GM12878 (cell line): ENCODE results near the gene FRAS1. TPM values are rescaled to one million over a fixed set of nuclear protein-coding genes. Genes with fewer than 3 reads are reported as not detected.

Experiments
- ATAC-seq: fragments of 200-7000 bp; cut with Tn5 transposase; 3 replicates; pipeline ENCODE4 v1.9.1; 2020; ENCODE audit warnings: mild to moderate bottlenecking, moderate library complexity
- BruUV-seq: library from RNA; stranded (reverse); fragments of 400-500 nt; replicated peaks from 2 replicates; lab custom pipeline; 2021; lab: Mats Ljungman, UMichigan
- CTCF ChIA-PET: fragments of 300-600 bp; sonication (Branson Sonifier 250); formaldehyde crosslinking; extraction: SDS; loops from one replicate; lab custom pipeline; 2021; ENCODE audit warnings: inconsistent platforms; lab: Yijun Ruan, JAX
- POLR2A ChIA-PET: fragments of 350-600 bp; formaldehyde crosslinking; extraction: SDS; loops from one replicate; lab custom pipeline; 2021; ENCODE audit warnings: inconsistent platforms; lab: Charles Lee
- RAD21 ChIA-PET: fragments of 300-600 bp; sonication (Branson Sonifier 250); formaldehyde crosslinking; loops from one replicate; lab custom pipeline; 2023; ENCODE audit warnings: antibody characterized with exemption; ENCODE audit not compliant: unreplicated experiment; lab: Charles Lee
- SMC1A ChIA-PET: fragments of 300-600 bp; sonication (Branson Sonifier 250); formaldehyde crosslinking; loops from one replicate; lab custom pipeline; 2023; ENCODE audit not compliant: unreplicated experiment, uncharacterized antibody; lab: Charles Lee
- DNase-seq: peaks from one replicate; pipeline ENCODE4 v3.0.0-alpha.2; 2011; ENCODE audit warnings: low read depth, low spot score
- FAIRE-seq: peaks from 3 replicates; lab custom pipeline; 2011; peaks lifted over from hg19 to GRCh38; lab: Jason Lieb, UNC
- H2AFZ ChIP-seq: 2 replicates; pipeline ENCODE4 v1.6.0; 2011; ENCODE audit warnings: low read depth, low read length, control low read depth; ENCODE audit not compliant: control insufficient read depth
- H3K27ac ChIP-seq: 2 replicates; pipeline ENCODE4 v1.5.1; 2011; ENCODE audit warnings: control low read depth; ENCODE audit not compliant: control insufficient read depth, insufficient read depth
- H3K27me3 ChIP-seq, 2 experiments: replicated peaks in 1 of 2; 2 replicates each; pipeline versions ENCODE4 v1.6.0 to v1.6.1; 2011; ENCODE audit warnings: low read length in 1 of 2; ENCODE audit not compliant: control insufficient read depth in 2 of 2, insufficient read depth in 2 of 2
- H3K36me3 ChIP-seq, 2 experiments: 2 replicates each; pipeline ENCODE4 v1.5.1; 2011; ENCODE audit warnings: low read length in 1 of 2; ENCODE audit not compliant: control insufficient read depth in 2 of 2, insufficient read depth in 2 of 2
- H3K4me1 ChIP-seq: 2 replicates; pipeline ENCODE4 v1.6.1; 2011; ENCODE audit warnings: mild to moderate bottlenecking, low read length, moderate library complexity, mixed read lengths; ENCODE audit not compliant: control insufficient read depth, insufficient read depth
- H3K4me2 ChIP-seq: 2 replicates; pipeline ENCODE4 v1.6.0; 2011; ENCODE audit warnings: control low read depth; ENCODE audit not compliant: control insufficient read depth, insufficient read depth
- H3K4me3 ChIP-seq: fragments of 200-600 bp; sonication (generic); 2 replicates; pipeline ENCODE4 v1.5.1; 2016
- H3K79me2 ChIP-seq: 2 replicates; pipeline ENCODE4 v1.6.0; 2011; ENCODE audit warnings: low read length; ENCODE audit not compliant: control insufficient read depth, insufficient read depth
- H3K9ac ChIP-seq: 2 replicates; pipeline ENCODE4 v1.8.0; 2011; ENCODE audit warnings: low read length, control low read depth, mixed read lengths; ENCODE audit not compliant: control insufficient read depth, insufficient read depth
- H3K9me3 ChIP-seq: replicated peaks from 3 replicates; pipeline ENCODE4 v1.5.1; 2011; ENCODE audit warnings: mild to moderate bottlenecking, low read length; ENCODE audit not compliant: control insufficient read depth, insufficient read depth
- H4K20me1 ChIP-seq: 2 replicates; pipeline ENCODE4 v1.6.0; 2011; ENCODE audit not compliant: control insufficient read depth, insufficient read depth
- CBFB ChIP-seq: IDR thresholded peaks from 2 replicates; pipeline ENCODE4 v1.6.1; 2016; ENCODE audit warnings: antibody characterized with exemption, low read depth
- ZNF24 ChIP-seq: fragments of 450-650 bp; IDR thresholded peaks from 2 replicates; pipeline ENCODE4 v1.6.1; 2017; ENCODE audit warnings: antibody characterized with exemption, mild to moderate bottlenecking
- in situ Hi-C: fragments of 300-500 bp; cut with MboI; formaldehyde crosslinking; loops from 9 replicates; pipeline ENCODE4 v1.14.3; 2018; ENCODE audit warnings: mixed read lengths
- intact Hi-C: fragments of 100-400 bp; cut with micrococcal nuclease; formaldehyde crosslinking; loops from one replicate; pipeline ENCODE4 v1.14.2; 2022; ENCODE audit not compliant: unreplicated experiment
- polyA plus RNA-seq, 11 experiments: library from polyadenylated mRNA; depleted of rRNA in 4 of 11; unstranded in 6 of 11; stranded (reverse) in 5 of 11; fragments of >200 nt; fragmentation: Nextera tagmentation in 4 of 11; fragmentation: Illumina TruSeq in 1 of 11; extraction: Ambion mirVana in 4 of 11; extraction: Trizol in 1 of 11; gene quantifications; 1 replicate in 1 of 11; 2 replicates in 10 of 11; pipeline versions ENCODE4 v1.2.1 to v1.2.3, GENCODE V29; 2011 to 2016; ENCODE audit warnings: inconsistent platforms in 2 of 11, missing spikeins in 2 of 11, low read depth in 1 of 11
- total RNA-seq, 4 experiments: library from RNA; depleted of rRNA in 3 of 4; stranded (reverse); fragments of >200 nt in 3 of 4; fragmentation: Illumina TruSeq in 1 of 4; extraction: Trizol in 1 of 4; gene quantifications; 2 replicates each; pipeline versions ENCODE4 v1.2.1 to v1.2.3, GENCODE V29; 2013 to 2021
- TF ChIP-seq, protein P1 (sequence below): fragments of 450-650 bp; IDR thresholded peaks from 2 replicates; pipeline ENCODE4 v1.6.1; 2017; ENCODE audit warnings: mild to moderate bottlenecking, moderate library complexity

The FRAS1 gene
- total and polyA plus RNA-seq, 10 of the 15 experiments (the other 5 are each of a cell fraction or from before 2014, with no cell fraction given), result 0.08 to 11.7 (median 0.20) TPM

- no peak overlapping the region for H3K27ac ChIP-seq
- intact Hi-C loops, result no loop called here
- DNase-seq, result no peak
- CTCF ChIA-PET, result no interaction called here
- no peak overlapping the region for H3K4me3 ChIP-seq
- no peak for ATAC-seq
- H3K27me3 ChIP-seq, result no peaks in the 10 kb centered on the region; a peak in 1 of 4 replicates
- POLR2A ChIA-PET, result no interaction called here
- no peak for TF ChIP-seq CBFB
- TF ChIP-seq, protein P1, sequence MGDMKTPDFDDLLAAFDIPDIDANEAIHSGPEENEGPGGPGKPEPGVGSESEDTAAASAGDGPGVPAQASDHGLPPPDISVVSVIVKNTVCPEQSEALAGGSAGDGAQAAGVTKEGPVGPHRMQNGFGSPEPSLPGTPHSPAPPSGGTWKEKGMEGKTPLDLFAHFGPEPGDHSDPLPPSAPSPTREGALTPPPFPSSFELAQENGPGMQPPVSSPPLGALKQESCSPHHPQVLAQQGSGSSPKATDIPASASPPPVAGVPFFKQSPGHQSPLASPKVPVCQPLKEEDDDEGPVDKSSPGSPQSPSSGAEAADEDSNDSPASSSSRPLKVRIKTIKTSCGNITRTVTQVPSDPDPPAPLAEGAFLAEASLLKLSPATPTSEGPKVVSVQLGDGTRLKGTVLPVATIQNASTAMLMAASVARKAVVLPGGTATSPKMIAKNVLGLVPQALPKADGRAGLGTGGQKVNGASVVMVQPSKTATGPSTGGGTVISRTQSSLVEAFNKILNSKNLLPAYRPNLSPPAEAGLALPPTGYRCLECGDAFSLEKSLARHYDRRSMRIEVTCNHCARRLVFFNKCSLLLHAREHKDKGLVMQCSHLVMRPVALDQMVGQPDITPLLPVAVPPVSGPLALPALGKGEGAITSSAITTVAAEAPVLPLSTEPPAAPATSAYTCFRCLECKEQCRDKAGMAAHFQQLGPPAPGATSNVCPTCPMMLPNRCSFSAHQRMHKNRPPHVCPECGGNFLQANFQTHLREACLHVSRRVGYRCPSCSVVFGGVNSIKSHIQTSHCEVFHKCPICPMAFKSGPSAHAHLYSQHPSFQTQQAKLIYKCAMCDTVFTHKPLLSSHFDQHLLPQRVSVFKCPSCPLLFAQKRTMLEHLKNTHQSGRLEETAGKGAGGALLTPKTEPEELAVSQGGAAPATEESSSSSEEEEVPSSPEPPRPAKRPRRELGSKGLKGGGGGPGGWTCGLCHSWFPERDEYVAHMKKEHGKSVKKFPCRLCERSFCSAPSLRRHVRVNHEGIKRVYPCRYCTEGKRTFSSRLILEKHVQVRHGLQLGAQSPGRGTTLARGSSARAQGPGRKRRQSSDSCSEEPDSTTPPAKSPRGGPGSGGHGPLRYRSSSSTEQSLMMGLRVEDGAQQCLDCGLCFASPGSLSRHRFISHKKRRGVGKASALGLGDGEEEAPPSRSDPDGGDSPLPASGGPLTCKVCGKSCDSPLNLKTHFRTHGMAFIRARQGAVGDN, result no peak
- no peak for TF ChIP-seq ZNF24
- no peaks in the 10 kb centered on the region for H4K20me1 ChIP-seq
- no peak for FAIRE-seq
- no peaks in the 10 kb centered on the region for H3K36me3 ChIP-seq
- SMC1A ChIA-PET, result no interaction called here
- H3K9ac ChIP-seq, result no peak overlapping the region
- H3K79me2 ChIP-seq, result no peaks in the 10 kb centered on the region
- no peaks in the 10 kb centered on the region for H3K4me1 ChIP-seq
- H3K9me3 ChIP-seq, result no peaks in the 10 kb centered on the region
- RAD21 ChIA-PET, result no interaction called here
- in situ Hi-C loops, result no loop called here
- no TSS peak for BruUV-seq
- H2AFZ ChIP-seq, result no peak overlapping the region
- H3K4me2 ChIP-seq, result no peak overlapping the region
Observed at GRCh38 chr4:78226279-78226678, 169.2 kb downstream of the FRAS1 start.
